ENCODE data around the gene HCN1. TPM values are rescaled to one million over a fixed set of nuclear protein-coding genes. Genes with fewer than 3 reads are reported as not detected.

HCN1 gene
- total RNA-seq, 2 donors from 2014 or later = 0.07 to 0.11 TPM

DNA sequence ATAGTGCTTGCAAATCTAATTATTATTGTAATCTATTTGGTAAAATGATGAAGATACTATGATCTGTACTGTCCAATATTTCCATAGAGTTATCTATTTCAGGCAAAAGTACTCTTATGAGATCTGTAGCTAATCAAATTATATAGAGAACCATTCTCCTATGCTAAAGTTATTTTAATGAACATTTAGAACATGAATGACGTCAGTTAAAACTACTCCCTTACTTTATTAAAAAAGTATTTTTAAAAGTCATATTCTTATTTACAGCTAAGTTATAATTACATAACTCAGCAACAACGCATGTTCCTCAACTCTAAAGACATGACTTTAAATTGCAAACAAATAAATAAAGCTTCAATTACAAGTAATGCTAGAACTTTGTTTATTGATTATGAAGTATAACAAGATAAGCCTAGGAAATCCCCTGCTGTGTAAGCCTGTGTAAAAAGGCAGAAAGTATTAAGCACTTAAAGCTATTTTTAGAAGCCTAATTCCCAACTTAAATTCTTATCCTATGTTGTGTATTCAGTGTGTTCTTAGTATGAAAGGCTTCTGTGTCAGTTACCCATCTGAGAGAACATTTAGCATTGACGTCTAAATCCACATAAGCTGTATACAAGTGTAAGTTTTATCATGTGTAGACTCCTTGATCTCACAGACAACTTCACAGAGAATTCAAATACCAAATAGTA, 285.7 kb downstream of the HCN1 start:
- no peaks in the 10 kb centered on the region for H3K27me3 ChIP-seq
- TF ChIP-seq, protein P1, sequence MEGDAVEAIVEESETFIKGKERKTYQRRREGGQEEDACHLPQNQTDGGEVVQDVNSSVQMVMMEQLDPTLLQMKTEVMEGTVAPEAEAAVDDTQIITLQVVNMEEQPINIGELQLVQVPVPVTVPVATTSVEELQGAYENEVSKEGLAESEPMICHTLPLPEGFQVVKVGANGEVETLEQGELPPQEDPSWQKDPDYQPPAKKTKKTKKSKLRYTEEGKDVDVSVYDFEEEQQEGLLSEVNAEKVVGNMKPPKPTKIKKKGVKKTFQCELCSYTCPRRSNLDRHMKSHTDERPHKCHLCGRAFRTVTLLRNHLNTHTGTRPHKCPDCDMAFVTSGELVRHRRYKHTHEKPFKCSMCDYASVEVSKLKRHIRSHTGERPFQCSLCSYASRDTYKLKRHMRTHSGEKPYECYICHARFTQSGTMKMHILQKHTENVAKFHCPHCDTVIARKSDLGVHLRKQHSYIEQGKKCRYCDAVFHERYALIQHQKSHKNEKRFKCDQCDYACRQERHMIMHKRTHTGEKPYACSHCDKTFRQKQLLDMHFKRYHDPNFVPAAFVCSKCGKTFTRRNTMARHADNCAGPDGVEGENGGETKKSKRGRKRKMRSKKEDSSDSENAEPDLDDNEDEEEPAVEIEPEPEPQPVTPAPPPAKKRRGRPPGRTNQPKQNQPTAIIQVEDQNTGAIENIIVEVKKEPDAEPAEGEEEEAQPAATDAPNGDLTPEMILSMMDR (IDR thresholded peaks at IDR 0.05) = no peak
- no peaks in the 10 kb centered on the region for H3K9me3 ChIP-seq
- intact Hi-C loops (cut with DNase I) = no loop called here
- H3K27ac ChIP-seq = no peak overlapping the region
- H3K4me3 ChIP-seq = no peak overlapping the region
- no peaks in the 10 kb centered on the region for H3K36me3 ChIP-seq
- H3K4me1 ChIP-seq = no peaks in the 10 kb centered on the region
- no peak for DNase-seq
- H3K9ac ChIP-seq (ENCODE audit: low read depth in 2 of 2, low read length in 2 of 2) = no peak overlapping the region

DNA sequence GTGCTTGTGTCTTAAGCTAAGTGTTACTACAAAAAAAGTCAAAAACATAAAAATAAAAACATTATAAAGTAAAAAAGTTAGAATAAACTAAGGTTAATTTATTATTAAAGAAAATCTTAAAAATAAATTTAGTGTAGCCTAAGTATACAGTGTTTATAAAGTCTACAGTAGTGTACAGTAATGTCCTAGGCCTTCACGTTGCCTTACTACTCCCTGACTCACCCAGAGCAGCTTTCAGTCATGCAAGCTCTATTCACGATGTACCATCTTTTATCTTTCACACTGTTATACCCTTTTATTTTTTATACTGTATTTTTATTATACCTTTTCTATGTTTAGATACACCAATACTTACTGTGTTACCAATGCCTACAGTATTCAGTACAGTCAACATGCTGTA, 288.1 kb downstream of the HCN1 start:
- H3K4me1 ChIP-seq = no peaks in the 10 kb centered on the region
- TF ChIP-seq, protein P1 (IDR thresholded peaks at IDR 0.05) = no peak
- no peaks in the 10 kb centered on the region for H3K27me3 ChIP-seq
- no peak for DNase-seq
- H3K9ac ChIP-seq (ENCODE audit: low read depth in 2 of 2, low read length in 2 of 2) = no peak overlapping the region
- H3K27ac ChIP-seq = no peak overlapping the region
- H3K36me3 ChIP-seq = no peaks in the 10 kb centered on the region
- H3K4me3 ChIP-seq = no peak overlapping the region
- H3K9me3 ChIP-seq = no peaks in the 10 kb centered on the region
- intact Hi-C loops (cut with DNase I) = no loop called here

DNA sequence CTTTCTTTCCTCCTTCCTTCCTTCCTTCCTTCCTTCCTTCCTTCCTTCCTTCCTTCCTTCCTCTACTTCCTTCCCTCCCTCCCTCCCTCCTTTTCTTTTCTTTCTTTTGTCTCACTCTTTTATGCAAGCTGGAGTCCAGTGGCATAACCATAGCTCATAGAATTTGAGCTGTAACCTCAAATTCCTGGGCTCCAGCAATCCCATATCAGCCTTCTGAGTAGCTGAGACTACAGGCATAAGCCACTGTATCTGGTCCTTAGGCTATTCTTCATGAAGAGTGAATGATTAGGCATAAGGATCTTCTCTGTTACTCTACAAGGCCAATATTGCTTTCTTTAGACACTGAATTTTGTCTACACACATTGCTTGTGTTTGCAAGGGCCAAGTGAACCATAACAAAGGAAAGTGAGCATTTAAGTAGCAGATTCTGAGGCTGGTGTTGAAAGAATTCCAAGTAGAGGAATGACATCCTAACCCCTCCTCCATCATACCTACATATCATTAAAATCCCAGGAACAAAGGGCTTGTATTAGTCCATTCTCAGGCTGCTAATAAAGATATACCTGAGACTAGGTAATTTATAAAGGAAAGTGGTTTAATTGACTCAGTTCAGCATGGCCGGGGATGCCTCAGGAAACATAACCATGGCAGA, 293.2 kb downstream of the HCN1 start:
- no peaks in the 10 kb centered on the region for H3K4me1 ChIP-seq
- TF ChIP-seq, protein P1 (IDR thresholded peaks at IDR 0.05) = no peak
- intact Hi-C loops (cut with DNase I) = no loop called here
- H3K4me3 ChIP-seq = no peak overlapping the region
- no peaks in the 10 kb centered on the region for H3K36me3 ChIP-seq
- no peak for DNase-seq
- H3K27ac ChIP-seq = no peak overlapping the region
- no peaks in the 10 kb centered on the region for H3K27me3 ChIP-seq
- H3K9ac ChIP-seq (ENCODE audit: low read depth in 2 of 2, low read length in 2 of 2) = no peak overlapping the region
- H3K9me3 ChIP-seq = no peaks in the 10 kb centered on the region

DNA sequence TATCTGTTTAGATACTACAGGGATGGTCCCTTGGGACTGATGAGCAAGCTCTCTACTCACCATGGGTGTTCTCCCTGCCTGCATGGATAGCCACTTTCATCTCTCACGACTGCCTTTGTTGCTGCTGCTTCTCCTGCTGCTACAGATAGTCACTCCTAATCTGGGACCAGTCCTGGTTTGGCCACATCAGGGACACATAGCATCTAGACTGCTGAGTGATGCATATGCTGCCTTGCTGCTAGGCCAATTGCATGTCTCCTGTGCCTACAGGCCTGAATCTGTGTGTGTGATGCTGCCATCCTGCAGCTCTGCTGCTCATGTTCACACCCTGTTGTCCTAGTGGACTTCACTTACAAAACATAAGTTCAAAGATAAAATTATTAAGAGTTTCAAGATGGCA, 297.1 kb downstream of the HCN1 start:
- Histone ChIP-seq H3K9ac (ENCODE audit: low read depth in 2 of 2, low read length in 2 of 2) (no peak overlapping the region), H3K27ac (no peak overlapping the region), H3K36me3 (no peaks in the 10 kb centered on the region), H3K9me3 (no peaks in the 10 kb centered on the region), H3K4me3 (no peak overlapping the region), H3K27me3 (no peaks in the 10 kb centered on the region), H3K4me1 (no peaks in the 10 kb centered on the region)
- no peak for DNase-seq
- intact Hi-C loops (cut with DNase I) = no loop called here
- TF ChIP-seq, protein P1 (IDR thresholded peaks at IDR 0.05) = no peak

DNA sequence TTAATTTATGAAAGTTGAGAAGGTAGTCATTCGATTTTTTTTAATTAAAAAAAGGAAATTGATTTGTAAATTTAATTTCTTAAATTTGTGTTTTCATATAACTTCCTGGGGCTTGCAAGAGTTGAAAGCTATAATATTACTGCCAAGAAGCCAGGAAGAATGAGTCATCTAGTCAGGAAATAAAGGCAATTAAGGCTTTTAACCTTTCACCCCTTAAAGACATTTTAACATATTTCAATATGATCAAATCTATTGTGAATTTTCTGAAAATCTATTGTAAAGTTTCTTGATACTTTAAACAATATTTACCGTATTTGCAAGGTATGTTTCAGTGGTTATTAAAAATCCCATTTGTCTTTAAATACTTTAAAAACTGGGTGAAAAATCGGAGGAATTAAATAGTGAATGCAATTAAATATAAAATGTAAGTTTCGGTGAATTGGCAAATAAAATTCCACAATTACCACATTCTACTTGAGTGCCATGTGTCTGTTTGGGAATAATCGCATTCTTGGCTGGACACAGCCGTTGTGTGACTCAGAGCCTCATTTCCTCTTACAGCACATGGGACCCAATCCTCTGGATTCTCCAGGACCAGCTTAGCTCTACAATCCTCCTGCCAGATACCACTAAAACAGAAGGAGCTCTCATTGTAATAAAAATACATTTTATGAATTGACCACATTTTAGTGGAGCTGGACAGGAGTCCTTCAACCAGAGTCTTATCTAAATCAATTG, 310.7 kb downstream of the HCN1 start:
- TF ChIP-seq, protein P1 (IDR thresholded peaks at IDR 0.05) = no peak
- Histone ChIP-seq H3K4me1 (no peaks in the 10 kb centered on the region), H3K4me3 (no peak overlapping the region), H3K9ac (ENCODE audit: low read depth in 2 of 2, low read length in 2 of 2) (no peak overlapping the region), H3K36me3 (no peaks in the 10 kb centered on the region), H3K27me3 (no peaks in the 10 kb centered on the region), H3K9me3 (no peaks in the 10 kb centered on the region), H3K27ac (no peak overlapping the region)
- intact Hi-C loops (cut with DNase I) = no loop called here
- no peak for DNase-seq
